Upper lobe of left lung (tissue), 4 donors: ENCODE measurements around the gene SGF29.

ENCODE experiments used
- CTCF ChIP-seq, 6 experiments: fragments of 450-650 bp in 4 of 6; fragments of 200-600 bp in 2 of 6; sonication (generic) in 2 of 6; IDR thresholded peaks; one replicate each; pipeline ENCODE4 v1.5.1; 2016 to 2019; ENCODE audit warnings: antibody characterized with exemption in 6 of 6
- POLR2A ChIP-seq, 4 donors: fragments of 450-650 bp; IDR thresholded peaks; one replicate each; pipeline ENCODE4 v1.5.1; 2016 to 2017; ENCODE audit warnings: antibody characterized with exemption in 4 of 4, mild to moderate bottlenecking in 2 of 4
- POLR2AphosphoS5 ChIP-seq, 2 donors: sonication (generic); formaldehyde crosslinking; IDR thresholded peaks; one replicate each; pipeline ENCODE4 v1.5.1; 2017; ENCODE audit warnings: antibody characterized with exemption in 2 of 2

GRCh38 chr16:28542646-28543045 lies 11.1 kb upstream of the SGF29 start:
- TF ChIP-seq CTCF (IDR thresholded peaks at IDR 0.05) = no peak
- TF ChIP-seq POLR2A (IDR thresholded peaks at IDR 0.05) = no peak
- no peak for TF ChIP-seq POLR2AphosphoS5 (IDR thresholded peaks at IDR 0.05)
